Superior temporal gyrus (tissue), 1 donor: ENCODE measurements around the gene AP2A2.

ENCODE experiments used
- DNase-seq: peaks from one replicate; pipeline ENCODE4 v3.0.0-alpha.2; 2016; ENCODE audit errors: extremely low spot score

AP2A2 gene

GRCh38 chr11:898540-899190, 27.0 kb upstream of the AP2A2 start:
- no peak for DNase-seq

GRCh38 chr11:899724-900123, 25.9 kb upstream of the AP2A2 start:
- DNase-seq, result no peak

- DNase-seq, result no peak
Measured at GRCh38 chr11:900545-900944, 25.1 kb upstream of the AP2A2 start.

GRCh38 chr11:901452-902061, 24.1 kb upstream of the AP2A2 start:
- no peak for DNase-seq

- DNase-seq, result no peak
Measured at GRCh38 chr11:904380-904779, 21.3 kb upstream of the AP2A2 start.

GRCh38 chr11:905952-906351, 19.7 kb upstream of the AP2A2 start:
- DNase-seq, result no peak

GRCh38 chr11:907668-908067, 18.0 kb upstream of the AP2A2 start:
- DNase-seq, result no peak

GRCh38 chr11:908273-908672, 17.4 kb upstream of the AP2A2 start:
- no peak for DNase-seq

- DNase-seq, result no peak
Measured at GRCh38 chr11:909406-909805, 16.3 kb upstream of the AP2A2 start.

GRCh38 chr11:910044-910588, 15.6 kb upstream of the AP2A2 start:
- DNase-seq, result no peak

- DNase-seq, result peak; percentile 78
Measured at GRCh38 chr11:910589-911030, 15.1 kb upstream of the AP2A2 start, which contains the start of gene CHID1. Gene CHID1, minus strand, starts transcription at chr11:910810. Its CDS starts 5,994 bp downstream, at chr11:904816.

- DNase-seq, result no peak
Measured at GRCh38 chr11:911031-911889, 14.4 kb upstream of the AP2A2 start.

GRCh38 chr11:911890-912219, 13.8 kb upstream of the AP2A2 start:
- no peak for DNase-seq

GRCh38 chr11:912266-912665, 13.4 kb upstream of the AP2A2 start:
- no peak for DNase-seq

- no peak for DNase-seq
Measured at GRCh38 chr11:913043-913442, 12.6 kb upstream of the AP2A2 start.

GRCh38 chr11:914204-914603, 11.5 kb upstream of the AP2A2 start:
- no peak for DNase-seq

GRCh38 chr11:914747-915501, 10.7 kb upstream of the AP2A2 start:
- DNase-seq, result no peak

GRCh38 chr11:917426-917825, 8.2 kb upstream of the AP2A2 start:
- no peak for DNase-seq

- no peak for DNase-seq
Measured at GRCh38 chr11:921921-922678, 3.6 kb upstream of the AP2A2 start.

- DNase-seq, result peak; percentile 10
Measured at GRCh38 chr11:923691-924405, 1.8 kb upstream of the AP2A2 start.
